Hepatocyte (in vitro differentiated cells): ENCODE measurements around the gene USP24.

ENCODE experiments used
- EZH2 ChIP-seq: fragments of 200-600 bp; sonication (generic); IDR thresholded peaks from 2 replicates; pipeline ENCODE4 v1.6.1; 2016; ENCODE audit warnings: antibody characterized with exemption, mild to moderate bottlenecking, borderline replicate concordance
- EZH2phosphoT487 ChIP-seq: fragments of 200-600 bp; sonication (generic); IDR thresholded peaks from one replicate; pipeline ENCODE4 v1.6.1; 2018; ENCODE audit warnings: antibody characterized with exemption, mild to moderate bottlenecking, low read depth, moderate library complexity; ENCODE audit not compliant: unreplicated experiment, severe bottlenecking
- TF ChIP-seq, protein P1 (sequence below): fragments of 200-600 bp; sonication (generic); IDR thresholded peaks from 2 replicates; pipeline ENCODE4 v1.5.1; 2016; ENCODE audit warnings: antibody characterized with exemption, mild to moderate bottlenecking; ENCODE audit not compliant: poor library complexity

DNA sequence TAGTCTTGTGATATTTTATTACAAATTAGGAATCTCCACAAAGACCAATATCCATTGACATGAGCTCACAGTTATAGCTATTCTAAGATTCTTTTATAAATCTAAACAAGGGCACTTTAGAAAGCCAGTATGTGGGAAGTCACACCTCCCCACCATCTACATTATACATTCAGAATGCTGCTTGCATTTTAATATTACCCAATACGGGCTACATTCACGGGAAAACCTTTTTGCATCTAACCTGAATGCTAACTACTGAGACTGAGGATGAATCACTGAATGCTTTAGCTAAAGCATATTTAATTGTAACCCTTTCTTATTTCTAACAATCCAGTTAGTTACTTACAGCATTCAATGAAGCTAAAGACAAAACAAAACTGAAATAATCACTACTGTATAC, 122.7 kb downstream of the USP24 start:
- TF ChIP-seq, protein P1, sequence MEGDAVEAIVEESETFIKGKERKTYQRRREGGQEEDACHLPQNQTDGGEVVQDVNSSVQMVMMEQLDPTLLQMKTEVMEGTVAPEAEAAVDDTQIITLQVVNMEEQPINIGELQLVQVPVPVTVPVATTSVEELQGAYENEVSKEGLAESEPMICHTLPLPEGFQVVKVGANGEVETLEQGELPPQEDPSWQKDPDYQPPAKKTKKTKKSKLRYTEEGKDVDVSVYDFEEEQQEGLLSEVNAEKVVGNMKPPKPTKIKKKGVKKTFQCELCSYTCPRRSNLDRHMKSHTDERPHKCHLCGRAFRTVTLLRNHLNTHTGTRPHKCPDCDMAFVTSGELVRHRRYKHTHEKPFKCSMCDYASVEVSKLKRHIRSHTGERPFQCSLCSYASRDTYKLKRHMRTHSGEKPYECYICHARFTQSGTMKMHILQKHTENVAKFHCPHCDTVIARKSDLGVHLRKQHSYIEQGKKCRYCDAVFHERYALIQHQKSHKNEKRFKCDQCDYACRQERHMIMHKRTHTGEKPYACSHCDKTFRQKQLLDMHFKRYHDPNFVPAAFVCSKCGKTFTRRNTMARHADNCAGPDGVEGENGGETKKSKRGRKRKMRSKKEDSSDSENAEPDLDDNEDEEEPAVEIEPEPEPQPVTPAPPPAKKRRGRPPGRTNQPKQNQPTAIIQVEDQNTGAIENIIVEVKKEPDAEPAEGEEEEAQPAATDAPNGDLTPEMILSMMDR = no peak
- TF ChIP-seq EZH2phosphoT487 (no peak), EZH2 (no peak)
